GM18868 (cell line): ENCODE data around the gene INPP5A.

ENCODE experiments used
- ATAC-seq: cut with Tn5 transposase; IDR thresholded peaks from one replicate; pipeline ENCODE4 v1.9.1; 2021; ENCODE audit warnings: mild to moderate bottlenecking, moderate library complexity; ENCODE audit not compliant: unreplicated experiment

Gene INPP5A

DNA sequence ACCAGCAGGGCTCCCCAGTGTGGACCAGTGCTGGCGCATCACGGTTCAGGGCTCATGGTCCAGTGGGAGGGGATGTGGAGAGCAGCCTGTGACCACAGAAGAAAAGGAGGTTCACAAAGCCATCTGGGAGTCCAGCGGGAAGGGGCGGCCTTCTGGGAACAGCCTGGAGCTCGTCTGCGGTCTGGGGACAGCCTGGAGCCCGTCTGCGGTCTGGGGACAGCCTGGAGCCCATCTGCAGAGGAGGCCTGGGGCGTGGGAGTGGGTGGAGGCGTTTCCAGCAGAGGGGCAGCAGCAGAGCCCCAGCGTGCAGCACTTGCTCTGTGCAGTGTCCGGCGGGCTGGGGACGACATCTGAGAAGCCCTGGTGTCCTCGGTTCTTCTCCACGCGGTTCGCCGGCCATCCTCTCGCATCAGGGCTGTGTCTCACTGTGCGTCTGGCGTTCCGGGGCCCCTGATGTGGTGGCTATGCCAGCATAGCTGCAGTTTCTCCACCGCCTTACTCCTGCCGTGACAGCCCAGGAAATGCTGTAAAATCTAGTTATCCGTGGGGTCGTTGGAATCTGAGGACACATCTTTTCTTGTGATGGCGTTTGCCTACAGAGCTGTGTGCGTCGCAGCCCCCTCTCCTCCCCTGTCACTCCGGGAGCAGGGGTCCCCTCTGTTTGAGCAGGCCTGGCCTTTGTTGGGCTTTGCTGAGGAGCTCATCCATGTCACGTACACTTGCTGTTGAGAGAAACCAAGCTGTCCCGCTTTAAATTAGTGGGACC, 104.6 kb downstream of the INPP5A start:
- ATAC-seq: no peak

DNA sequence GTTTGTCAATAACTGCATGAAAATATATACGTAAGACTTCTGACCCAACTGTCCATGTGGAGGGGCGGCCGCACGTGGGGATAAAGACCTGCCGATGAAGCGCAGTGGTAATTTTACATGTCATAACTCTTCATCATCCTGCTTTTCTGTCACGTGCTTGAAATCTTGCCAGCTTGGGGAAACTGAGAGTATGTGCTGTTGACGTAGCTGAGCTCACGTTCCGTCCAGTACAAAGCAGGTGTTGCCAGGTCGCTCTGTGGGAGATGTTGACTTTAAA, 105.1 kb downstream of the INPP5A start:
- no peak for ATAC-seq

- no peak for ATAC-seq
Observed at GRCh38 chr10:132643709-132644526, 106.3 kb downstream of the INPP5A start.

DNA sequence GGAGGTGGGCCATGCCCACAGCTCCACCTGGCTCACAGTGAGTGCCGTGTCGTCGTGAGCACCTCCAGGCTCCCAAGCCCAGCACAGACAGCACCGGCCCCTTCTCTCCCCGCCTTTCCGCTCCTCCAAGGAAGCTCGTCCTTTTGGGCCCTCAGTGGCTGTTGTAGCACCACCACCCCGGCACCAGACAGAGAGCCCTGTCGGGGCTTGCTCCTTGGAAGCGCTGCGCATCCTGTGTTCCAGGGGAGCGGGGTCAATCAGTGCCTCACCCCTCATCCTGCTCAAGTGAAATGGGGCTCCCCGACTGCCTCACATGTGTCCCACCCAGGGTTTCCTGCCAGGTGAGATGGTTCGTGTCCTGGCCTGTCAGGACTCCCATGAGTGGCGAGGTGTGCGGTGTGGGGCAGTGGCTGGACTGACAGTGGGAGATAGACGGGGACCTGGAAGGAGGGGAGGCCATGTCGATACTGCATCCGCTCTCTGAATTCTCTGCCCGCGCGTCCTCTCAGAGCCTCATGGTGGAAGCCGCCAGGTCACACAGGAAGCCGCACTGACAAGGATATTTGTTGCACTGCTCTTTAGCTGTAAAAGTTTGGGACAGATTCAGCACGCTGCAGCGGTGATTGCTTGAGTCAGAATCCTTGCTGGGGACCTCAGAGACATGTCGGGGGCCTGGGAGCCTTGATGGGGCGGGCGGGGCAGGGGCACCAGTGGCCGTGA, 107.1 kb downstream of the INPP5A start:
- ATAC-seq: no peak

DNA sequence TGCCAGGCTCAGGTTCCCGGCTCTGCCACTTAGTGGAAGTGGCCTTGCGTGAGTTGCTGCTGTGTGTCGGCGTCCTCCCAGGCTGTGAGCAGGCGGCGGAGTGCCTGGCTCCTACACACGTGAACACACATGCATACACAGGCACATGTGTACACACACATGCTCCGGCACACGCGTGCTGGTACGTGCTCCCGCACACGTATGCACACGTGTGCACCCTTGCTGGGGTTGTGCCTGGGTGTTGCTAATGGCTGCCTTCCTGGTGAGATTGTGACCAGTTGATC, 107.6 kb downstream of the INPP5A start:
- no peak for ATAC-seq

DNA sequence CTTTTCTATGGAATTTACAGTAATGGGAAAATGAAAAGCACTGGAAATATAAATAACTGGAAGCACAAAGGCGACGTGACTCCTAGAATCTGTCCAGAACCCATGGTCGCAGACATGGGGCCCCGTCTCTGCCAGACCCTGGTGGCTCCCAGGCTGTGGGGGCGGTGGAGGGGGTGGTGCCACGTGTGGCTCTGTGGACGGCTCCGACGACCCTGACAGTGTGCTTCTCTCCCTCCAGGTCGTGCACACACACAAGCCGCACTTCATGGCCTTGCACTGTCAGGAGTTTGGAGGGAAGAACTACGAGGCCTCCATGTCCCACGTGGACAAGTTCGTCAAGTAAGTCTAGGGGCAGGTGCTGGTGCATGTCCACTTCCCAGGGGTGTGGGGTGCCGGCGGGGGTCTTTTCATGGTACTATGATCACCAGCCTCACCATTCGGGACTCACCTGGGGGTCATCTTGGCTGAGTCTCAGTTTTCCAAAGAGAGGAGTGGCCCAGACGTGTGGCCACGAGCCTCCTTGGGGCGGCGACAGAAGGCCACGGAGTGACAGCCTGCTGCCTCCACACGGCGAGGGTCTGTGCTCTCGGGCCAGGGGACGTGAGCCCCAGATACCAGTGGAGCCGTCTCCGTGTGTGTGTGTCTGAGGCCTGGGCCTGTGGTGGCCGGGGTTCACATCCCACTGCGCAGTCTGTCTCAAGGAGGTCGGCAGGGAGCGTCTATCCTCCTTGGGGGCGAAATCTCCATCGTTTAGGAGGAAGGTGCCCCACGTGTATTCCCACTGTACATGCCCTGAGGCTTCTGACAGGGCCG, 108.2 kb downstream of the INPP5A start:
- no peak for ATAC-seq

- ATAC-seq: no peak
Observed at GRCh38 chr10:132646443-132647097, 109.0 kb downstream of the INPP5A start.

- ATAC-seq: no peak
Observed at GRCh38 chr10:132647424-132647823, 109.8 kb downstream of the INPP5A start.

GRCh38 chr10:132648072-132648850, 110.7 kb downstream of the INPP5A start:
- ATAC-seq: no peak

GRCh38 chr10:132648851-132649528, 111.4 kb downstream of the INPP5A start:
- no peak for ATAC-seq

DNA sequence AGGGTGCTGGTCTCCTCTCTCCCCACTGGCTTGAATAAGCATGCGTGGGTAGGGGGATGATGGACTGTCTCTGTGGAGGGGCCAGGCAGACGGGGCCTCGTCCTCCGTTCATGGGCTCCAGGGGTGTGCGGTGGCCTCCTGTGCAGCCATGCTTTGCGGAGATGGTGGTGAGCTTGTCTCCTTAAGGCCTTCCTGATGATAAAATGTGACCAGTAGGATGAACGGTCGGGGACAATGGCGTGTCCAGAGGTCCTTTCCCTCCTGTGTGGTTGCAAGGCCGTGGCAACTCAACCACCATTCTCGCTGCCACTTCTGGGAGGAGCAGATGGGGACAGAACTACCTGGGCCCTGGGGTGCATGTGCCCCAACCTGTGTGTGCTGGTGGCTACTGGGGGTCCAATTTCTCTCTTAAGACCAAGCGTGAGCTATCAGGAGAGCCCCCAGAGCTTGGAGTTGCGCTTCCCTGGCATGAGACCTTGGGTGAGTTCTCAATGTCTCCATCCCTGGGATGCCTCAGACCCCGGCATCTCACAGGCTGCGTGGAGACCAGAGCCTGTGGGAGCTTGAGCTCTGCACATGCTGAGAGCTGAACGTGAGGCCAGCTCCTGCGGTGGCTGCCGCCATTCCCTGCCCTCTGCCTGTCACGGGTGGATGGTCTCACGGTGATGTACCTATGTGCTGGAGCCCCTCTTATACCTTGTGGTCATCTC, 112.2 kb downstream of the INPP5A start:
- ATAC-seq: no peak

GRCh38 chr10:132650611-132651250, 113.1 kb downstream of the INPP5A start:
- no peak for ATAC-seq

GRCh38 chr10:132651511-132652029, 114.0 kb downstream of the INPP5A start:
- ATAC-seq: no peak

DNA sequence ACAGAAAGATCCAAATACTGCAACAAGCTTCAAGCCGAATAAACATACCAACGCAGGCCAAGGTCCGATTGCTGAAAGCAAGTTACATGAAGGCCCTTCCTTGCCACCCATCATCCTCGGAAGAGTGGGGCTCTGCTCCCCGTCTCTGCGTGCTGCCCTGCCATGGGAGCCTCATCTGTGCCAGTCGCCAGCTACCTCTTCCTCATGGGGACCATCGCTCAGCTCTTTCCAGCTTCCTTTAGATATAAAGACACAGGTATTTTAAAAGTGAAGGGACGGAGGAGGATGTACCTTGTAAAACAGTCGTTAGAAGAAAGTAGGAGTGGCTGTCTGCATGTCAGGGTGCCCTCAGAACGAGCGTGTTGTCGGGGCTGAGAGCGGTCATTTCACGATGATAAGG, 114.9 kb downstream of the INPP5A start:
- ATAC-seq: no peak

- no peak for ATAC-seq
Observed at GRCh38 chr10:132652936-132653590, 115.5 kb downstream of the INPP5A start.

- ATAC-seq: no peak
Observed at GRCh38 chr10:132653721-132654120, 116.1 kb downstream of the INPP5A start.

DNA sequence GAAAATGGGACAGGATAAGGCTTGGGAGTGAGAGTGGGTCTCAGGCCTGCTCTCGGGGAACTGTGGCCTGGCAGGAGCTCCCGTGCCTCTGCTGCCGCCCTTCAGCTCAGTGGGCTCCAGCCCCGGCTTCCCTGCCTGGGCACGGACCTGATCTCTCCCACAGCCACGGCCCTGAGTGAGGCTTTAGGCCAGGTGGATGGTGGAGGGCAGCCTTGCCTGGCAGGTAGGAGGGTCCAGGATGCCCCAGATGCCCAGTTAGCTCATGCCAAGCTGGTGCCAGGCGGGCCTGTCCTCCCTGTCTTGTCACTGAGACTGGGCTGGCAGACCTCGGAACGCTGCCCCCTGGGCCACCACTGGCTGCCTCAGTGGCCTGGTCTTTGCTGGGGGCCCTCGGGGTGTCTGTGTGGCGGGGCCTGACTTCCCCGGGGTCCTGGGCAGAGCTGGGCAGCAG, 116.6 kb downstream of the INPP5A start:
- no peak for ATAC-seq
